HG03108 (cell line): Measurements from ENCODE around the gene FGF14.

Source experiments
- ATAC-seq: cut with Tn5 transposase; IDR thresholded peaks from one replicate; pipeline ENCODE4 v1.9.1; 2021; ENCODE audit warnings: moderate library complexity; ENCODE audit not compliant: unreplicated experiment

FGF14 gene

DNA sequence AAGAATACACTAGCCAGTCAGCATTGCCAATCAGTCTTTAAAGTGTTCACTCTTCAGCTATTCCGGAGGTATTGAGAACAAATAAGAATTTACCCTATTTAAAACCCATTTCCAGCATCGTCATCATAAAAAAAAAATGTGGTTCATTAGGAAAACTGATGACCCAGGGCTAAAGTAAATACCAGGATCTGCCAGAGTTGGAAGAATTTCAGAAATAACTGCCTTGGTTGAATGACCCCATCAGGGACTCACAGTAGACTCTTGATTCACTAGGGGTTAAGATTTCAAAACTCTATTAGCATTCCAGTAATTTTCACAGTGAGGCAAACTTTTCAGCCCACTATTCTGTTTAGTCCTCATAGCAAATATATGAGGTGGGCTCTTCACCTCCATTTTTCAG, 572.4 kb downstream of the FGF14 start:
- no peak for ATAC-seq

DNA sequence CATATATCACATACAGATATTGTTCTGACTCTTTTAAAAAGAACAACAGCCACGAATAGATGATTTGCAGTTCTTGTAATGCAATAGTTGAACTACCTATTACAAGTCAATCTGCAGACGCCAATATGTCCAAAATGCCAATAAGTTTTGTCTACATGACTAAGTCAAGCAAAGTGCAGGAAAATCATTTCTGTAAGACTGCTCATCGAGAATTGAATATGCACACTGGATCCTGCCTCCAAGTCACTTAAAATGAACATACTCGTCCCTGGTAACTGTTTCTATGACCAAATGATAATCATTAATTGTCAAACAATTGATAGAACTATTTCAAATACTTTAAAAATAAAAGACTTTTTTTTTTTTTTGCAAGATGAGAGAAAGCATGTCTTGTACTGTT, 573.7 kb downstream of the FGF14 start:
- ATAC-seq, result no peak

DNA sequence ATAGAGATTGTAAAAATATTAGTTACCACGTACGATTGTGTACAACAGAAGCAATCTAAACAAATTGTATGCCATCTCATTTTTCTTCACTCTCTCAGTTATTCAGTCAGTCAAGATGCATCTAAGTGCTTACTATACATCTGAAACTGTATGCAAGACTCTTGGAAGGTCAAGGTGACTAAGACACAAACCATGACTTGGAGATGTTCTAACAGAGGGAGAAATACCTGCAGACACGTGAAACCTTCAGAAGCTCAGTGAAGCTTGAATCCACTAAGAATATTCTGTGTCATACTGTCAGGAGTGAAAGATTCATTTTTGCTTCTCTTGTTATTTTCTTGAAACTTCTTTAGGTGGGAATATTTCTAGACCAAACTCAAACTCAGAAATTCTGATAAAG, 584.0 kb downstream of the FGF14 start:
- no peak for ATAC-seq

GRCh38 chr13:101811881-101812280, 590.0 kb downstream of the FGF14 start:
- no peak for ATAC-seq

- ATAC-seq, result no peak
Measured at GRCh38 chr13:101811284-101811839, 590.5 kb downstream of the FGF14 start.

GRCh38 chr13:101799196-101799595, 602.7 kb downstream of the FGF14 start:
- no peak for ATAC-seq

DNA sequence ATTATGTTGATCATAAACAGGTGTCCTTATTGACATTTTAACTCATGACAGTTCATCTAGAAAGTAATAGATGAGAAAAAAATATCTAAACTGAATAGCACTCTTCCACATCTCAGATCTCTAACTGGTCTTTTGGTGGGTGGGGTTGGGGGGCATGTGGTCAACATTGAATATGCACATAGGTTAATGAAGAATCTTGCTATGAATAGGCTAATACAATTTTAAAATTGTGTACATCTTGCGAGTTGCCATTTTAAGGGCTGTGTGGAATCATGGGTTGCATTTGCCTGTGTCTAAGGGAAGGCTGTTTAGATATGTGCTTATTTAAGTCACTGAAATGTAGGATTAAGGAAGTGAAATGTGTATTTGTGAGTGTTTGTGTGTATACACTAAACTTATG, 603.4 kb downstream of the FGF14 start:
- ATAC-seq, result no peak

- ATAC-seq, result no peak
Measured at GRCh38 chr13:101795460-101795859, 606.4 kb downstream of the FGF14 start.

GRCh38 chr13:101795025-101795424, 606.8 kb downstream of the FGF14 start:
- no peak for ATAC-seq

DNA sequence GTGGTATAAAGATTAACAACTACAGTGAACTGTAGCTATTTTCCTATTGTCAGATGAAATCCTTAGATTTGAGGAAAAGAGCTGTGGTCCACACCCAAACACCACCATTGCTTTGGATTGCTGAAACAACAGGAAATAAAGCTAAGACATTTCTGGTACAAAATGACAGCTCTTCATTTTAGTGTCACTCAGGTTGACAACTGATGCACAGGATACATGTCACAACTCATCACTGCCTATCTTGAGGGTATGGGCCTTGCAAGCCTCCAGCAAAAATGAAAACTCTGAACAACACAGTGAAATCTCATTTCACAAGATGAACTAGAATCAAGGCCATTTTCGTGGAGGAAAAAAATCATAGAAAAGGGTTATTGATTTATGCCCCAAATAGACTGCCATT, 609.7 kb downstream of the FGF14 start:
- ATAC-seq, result no peak

- ATAC-seq, result no peak
Measured at GRCh38 chr13:101785858-101786257, 616.0 kb downstream of the FGF14 start.

DNA sequence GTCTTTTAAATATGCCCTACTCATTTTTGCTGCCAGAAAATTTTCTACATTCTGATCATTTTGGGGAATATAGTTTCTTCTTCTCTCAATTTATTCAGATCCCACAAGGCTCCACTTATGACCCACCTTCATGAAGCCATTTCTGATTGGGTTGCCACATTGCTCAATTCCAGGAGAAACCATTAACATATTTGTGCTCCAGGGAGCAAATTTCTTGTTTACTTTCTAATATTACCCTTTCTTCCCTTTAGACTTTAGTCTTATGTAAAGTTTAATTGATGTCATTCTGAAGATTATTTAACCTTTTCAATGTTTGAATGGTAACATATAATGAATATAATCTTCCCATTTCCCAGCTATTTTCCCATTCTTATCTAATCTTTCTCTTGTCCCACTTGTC, 617.5 kb downstream of the FGF14 start:
- no peak for ATAC-seq

DNA sequence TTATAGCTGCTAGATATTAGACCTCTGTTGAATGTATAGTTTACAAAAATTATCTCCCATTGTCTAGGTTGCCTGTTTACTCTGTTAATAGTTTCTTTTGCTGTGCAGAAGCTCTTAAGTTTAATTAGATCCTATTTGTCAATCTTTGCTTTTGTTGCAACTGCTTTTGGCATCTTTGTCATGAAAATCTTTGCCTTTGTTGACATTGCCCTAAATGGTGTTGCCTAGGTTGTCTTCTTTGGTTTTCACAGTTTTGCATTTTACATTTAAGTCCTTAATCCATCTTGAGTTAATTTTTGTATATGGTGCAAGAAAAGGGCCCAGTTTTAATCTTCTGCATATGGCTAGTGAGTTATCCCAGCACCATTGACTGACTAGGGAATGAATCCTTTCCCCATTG, 618.3 kb downstream of the FGF14 start:
- ATAC-seq, result no peak

DNA sequence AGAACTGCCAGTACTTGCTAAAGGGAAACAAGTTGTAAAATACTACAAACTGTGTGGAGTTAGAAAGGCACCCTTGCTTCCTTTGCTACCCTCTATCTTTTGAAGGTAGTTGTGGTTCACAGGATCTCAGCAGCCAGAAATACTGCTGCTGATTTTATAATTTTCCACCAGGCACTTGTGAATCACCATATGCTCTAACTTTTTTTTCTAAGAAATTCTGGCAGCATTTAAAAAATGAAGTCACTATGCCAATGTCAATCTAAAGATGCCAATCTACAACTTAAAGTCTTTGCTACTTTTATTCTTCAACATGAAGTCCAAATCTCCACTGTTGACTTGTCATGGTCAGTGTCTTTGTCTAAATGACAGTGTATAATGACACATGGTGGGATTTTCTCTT, 621.6 kb downstream of the FGF14 start:
- ATAC-seq, result no peak

- ATAC-seq, result no peak
Measured at GRCh38 chr13:101779147-101779546, 622.7 kb downstream of the FGF14 start.

GRCh38 chr13:101775267-101775666, 626.6 kb downstream of the FGF14 start:
- ATAC-seq, result no peak

DNA sequence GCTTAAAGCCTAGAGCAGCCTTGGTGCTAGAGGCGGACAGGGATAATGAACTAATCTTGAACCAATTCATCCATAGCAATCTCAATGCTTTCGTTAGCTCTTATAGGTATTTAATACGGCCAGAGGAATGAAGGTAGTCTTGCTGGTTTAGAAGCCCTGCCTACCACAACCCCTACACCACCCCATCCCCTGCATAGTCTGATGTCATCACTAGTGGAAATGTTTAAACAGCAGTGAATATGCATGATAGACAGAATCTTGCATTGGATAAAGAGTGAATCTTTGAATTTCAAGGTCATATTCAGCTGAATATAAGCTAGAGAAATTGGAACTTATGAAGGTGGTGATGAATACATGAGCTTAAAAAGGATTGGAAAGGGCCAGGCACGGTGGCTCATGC, 627.5 kb downstream of the FGF14 start:
- ATAC-seq, result no peak

DNA sequence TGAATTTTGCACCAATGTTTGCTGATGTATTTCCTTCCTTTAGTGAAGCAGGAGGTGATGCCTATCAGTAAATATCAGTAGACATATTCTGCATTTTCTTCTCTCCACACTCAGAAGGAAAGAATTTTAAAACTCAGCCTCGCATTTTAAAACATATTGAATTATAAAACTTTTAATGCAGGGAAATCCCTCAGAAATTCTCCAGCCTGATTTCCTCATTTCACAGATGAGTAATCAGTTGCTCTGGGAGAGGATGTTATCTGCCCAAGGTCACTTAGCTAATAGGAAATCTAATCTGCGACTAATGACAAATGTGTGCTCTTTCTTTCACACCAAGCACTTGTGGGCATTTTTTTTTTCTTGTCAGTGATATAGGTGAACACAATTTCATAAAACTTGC, 628.8 kb downstream of the FGF14 start:
- no peak for ATAC-seq

DNA sequence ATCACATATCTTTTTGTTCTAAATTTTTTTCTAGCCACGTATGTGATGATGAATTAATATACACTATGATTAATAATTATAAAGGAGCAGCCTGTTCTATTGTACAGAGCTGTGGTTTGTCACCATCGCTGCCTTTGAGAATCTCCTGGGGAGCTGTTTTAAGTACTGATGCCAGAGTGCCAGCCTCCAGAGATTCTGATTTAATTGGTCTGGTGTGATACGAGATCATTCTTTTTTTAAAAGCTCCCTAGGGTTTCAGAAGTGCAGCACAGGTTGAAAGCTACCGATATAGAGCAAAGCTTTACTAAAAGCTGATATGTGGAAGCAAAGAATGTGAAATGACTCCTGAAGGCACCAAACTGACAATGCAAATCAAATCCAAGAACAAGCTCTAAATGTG, 634.7 kb downstream of the FGF14 start:
- no peak for ATAC-seq

DNA sequence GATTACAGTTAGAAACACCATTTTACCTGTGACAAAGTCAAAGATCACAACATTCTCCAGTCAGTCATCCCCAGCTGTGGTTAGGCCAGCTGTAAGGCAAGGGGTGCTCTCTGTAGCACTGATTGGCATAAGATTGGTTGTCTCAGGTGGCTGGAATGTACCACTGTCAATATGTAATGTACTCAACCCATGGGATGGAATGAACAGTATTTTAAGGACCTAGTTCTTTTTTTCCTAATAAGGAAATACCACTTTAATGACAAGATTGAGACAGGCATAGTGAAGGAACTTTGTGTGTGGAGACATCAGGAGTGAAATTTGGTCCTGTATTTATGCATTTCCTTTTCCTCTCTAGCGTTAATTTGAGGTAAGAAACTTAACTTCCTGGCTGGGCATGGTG, 638.7 kb downstream of the FGF14 start:
- no peak for ATAC-seq

GRCh38 chr13:101757446-101758039, 644.3 kb downstream of the FGF14 start:
- ATAC-seq, result peak; percentile 83

DNA sequence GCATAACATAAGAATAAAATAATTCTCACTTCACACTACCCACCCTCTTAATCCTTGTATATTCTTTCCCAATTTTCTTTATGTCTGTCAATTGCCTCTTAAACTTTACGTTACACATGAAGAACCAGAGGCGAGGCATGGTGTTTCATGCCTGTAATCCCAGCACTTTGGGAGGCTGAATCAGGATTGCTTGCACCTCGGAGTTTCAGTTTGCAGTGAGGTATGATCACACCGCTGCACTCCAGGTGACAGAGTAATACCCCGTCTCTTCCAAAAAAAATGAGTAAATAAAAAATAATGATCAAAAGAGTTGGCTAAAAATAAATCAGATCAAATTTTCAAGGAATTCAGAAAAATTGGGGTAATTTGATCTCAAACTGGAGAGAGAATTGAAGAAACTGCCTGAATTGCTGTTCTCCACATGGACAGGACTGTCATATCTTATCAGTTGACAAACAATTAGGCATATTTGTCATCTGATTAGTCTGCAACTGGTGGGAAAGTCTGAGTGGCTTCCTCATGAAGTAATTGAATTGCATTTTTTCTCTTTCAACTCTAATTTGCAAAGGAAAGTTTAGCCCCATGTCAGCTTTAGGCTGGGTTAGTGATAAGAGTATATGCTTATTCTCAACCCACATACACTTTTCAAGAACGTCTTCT, 646.5 kb downstream of the FGF14 start:
- ATAC-seq, result no peak

- no peak for ATAC-seq
Measured at GRCh38 chr13:101752432-101752831, 649.4 kb downstream of the FGF14 start.
